NCI-H226 (cell line): ENCODE measurements around the gene WWC2.

Experiments used
- DNase-seq: peaks from one replicate; pipeline ENCODE4 v3.0.0-alpha.2; 2015

The WWC2 gene

GRCh38 chr4:183211533-183211932, 112.5 kb downstream of the WWC2 start:
- DNase-seq: no peak

DNA sequence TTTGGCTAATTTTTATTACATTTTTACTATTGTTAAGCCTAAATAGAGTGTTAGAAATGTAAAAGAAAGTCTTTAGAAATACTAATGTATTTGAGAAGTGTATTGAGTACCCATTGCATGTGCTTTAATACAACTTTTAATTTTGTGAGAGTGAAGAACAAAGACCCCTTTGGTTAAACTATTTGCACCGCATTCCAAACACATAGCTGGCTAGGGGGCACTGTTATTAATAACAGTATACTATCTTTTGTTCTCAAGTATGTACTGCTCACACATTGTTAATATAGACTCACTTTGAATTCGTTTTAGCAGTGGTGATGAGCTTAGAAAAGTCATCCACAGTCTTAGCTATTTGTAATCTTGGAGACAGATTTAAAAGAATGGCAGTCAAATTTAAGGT, 114.9 kb downstream of the WWC2 start:
- DNase-seq: no peak

DNA sequence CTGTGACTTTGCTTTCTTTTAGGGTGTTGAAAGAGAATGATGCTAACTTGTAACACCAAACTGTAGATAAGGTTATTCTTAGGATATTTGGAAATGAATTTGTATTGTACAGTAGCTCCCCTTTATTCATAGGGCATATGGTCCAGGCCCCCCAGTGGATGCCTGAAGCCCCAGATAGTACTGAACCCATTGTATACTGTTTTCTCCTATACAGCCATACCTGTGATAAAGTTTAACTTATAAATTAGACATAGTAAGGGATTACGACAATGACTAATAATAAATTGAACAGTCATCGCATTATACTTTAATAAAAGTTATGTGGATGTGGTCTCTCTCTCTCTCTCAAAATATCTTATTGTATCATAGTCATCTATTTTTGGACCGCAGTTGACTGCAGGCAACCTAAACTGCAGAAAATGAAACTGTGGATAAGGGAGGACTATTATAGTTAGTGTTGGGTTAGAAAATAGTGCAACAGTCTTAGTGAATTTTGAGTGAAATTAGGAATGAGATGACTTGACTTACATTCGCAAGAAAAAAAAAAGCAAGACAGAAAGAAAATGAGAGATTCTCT, 115.9 kb downstream of the WWC2 start:
- DNase-seq: no peak

DNA sequence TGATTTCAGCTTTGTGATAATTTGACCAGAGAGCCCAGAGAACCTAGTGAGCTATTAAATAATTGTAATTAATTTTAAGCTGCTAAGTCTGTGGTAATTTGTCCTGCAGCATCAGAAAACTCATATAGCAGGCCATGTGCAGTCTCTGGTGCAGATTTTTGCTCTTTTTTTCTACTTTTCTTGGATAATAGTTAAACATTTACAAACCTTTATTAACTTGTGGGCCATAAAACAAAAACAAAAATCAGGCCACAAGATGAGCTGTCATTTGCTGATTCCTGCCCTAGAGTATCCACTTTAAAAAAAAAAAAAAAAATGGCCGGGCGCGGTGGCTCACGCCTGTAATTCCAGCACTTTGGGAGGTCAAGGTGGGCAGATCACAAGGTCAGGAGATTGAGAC, 121.2 kb downstream of the WWC2 start:
- no peak for DNase-seq

- no peak for DNase-seq
Measured at GRCh38 chr4:183223053-183223452, 124.0 kb downstream of the WWC2 start.

DNA sequence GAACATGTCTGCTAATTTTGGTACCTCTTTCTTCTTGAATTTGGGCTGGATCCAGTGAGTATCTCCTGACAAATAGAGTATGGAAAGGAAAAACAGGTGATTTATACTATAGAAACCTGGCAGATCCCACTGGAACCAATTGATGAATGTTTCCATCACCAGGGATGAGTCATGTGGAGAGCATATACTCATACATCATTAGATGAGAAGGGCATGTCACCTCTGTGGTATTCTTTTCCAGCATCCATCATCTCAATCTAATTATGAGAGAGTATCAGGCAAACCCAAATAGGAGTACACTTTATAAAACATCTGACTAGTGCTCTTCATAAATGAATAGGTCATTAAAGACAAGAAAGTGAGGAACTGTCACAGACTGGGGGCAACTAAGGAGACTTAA, 130.3 kb downstream of the WWC2 start:
- peak; percentile 17 for DNase-seq

DNA sequence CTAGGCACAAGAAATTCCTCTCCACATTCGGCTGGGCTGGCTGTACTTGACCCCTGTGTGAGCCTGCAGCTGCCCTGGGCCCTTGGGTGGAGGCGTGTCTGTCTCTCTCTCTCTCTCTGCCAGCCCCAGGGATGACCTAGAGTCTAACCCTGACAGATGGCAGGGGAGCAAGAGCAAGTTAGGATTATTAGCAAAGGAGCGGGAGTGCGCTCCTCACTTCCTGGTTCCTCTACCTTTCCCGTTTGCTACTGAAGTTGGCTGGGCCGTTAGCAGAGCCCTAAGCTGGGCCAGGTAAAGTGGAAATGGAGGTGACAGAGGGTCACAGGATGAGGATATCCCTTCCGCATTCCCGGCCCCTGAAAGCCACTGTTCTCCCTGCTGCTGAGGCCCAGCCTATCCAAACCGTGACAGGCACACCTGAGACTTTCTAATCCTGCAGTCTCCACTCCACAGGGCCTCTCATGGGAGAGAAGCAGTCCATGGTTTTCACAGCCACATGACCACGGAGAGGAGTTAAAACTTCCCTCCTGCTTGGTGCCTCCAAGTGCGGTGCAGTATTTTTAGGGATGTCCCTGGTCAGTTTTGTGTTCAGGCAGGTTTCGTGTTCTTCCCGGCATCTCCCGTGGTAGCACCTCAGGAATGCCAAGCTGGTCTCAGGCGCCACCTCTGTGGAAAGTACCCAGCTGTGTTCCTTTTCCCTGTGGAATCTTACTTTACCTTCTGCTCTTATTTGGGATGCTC, 141.7 kb downstream of the WWC2 start:
- no peak for DNase-seq

- DNase-seq: no peak
Measured at GRCh38 chr4:183241322-183241640, 142.2 kb downstream of the WWC2 start.

GRCh38 chr4:183241721-183242151, 142.7 kb downstream of the WWC2 start:
- DNase-seq: no peak

DNA sequence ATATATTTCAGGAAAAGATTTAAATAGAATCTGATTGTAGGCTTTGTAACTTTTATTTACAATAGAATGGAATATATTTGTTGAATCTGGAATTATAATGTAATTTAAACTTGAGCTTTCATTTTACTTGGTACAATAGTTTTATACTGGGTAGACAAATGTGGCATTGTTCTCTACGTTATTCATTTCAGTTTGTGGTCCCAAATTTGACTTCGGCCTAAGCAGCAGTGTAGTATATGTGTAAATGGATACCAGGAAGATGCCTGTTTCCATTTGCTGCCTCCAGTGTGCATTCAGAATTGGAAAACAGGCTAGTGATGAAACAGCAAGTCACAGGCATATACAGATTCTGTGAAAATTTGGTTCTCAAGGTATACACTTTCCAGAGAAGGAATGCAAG, 143.2 kb downstream of the WWC2 start:
- DNase-seq: no peak

DNA sequence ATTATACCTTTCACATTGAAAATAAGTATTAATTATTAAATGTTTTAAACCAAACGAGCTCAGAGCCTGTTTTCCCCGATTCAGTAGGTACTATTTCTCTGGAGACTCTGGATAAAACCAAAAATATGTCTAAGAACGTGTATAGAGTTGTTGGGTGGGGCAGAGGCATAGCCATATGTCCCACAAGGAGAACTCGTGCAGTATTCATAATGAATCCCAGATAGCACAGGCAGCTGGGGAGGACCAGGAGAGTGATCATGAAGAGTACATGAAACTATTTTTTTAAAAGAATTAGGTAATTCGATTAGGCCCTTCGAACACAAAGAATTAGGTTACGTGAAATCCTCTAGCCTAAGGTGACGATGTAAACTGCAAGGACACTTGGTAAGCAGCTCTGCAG, 145.0 kb downstream of the WWC2 start:
- DNase-seq: no peak

DNA sequence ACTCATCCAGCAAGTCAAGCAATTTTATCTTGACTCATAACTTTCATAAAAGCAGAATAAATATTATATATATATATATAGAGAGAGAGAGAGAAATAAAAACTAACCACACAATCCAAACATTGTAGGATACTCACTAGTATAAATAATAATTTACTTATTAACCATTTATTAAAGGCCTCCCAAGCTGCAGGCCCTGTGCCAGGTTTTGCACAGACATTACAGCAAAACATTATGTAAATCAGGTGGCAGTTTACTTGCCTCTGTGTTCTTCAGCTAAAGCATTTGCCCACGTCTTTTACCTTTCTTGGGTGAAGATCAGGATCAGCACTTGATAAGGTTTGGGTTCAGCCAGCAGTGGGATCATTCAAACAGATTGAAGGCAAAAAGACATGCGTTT, 145.4 kb downstream of the WWC2 start:
- no peak for DNase-seq

GRCh38 chr4:183248201-183248600, 149.1 kb downstream of the WWC2 start:
- no peak for DNase-seq

DNA sequence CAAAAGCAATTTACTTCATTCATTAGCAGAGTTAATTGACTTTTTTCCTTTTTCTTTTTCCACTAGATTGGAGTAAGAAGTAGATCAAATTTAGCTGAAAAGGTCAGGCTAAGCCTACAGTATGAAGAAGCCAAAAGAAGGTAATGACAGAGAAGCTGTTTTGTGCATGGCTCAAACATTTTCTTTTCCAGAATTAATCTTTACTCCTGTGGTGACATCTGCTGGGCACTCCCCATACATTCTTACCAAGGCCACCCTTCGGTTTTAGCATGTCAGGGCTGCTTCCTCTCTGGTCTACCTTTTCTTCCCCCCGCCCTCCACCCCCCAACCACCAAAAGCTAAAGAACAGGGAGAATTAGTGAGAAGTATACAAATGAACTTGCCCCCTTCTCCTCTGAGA, 150.8 kb downstream of the WWC2 start:
- no peak for DNase-seq

DNA sequence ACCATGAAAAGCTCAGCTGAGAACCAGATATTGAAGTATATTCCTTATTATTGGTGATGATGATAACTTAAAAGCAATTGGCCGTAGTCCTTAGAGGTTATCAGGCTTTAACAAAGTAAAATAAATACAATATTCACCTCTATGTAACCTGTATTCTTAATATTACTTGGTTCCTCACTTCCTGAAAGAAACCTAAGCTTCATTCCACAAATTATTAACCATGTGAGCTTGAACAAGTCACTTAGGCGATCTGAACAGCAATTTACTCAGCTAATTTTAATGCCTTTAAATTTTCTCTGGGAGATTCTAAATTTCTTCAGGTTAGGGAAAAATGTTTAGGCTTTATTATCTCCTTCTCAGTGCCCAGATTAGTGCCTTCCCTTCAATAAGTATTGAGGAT, 151.8 kb downstream of the WWC2 start:
- DNase-seq: no peak

GRCh38 chr4:183252959-183253358, 153.9 kb downstream of the WWC2 start:
- DNase-seq: no peak

- DNase-seq: no peak
Measured at GRCh38 chr4:183253451-183253850, 154.4 kb downstream of the WWC2 start.

- DNase-seq: no peak
Measured at GRCh38 chr4:183254162-183254561, 155.1 kb downstream of the WWC2 start.

DNA sequence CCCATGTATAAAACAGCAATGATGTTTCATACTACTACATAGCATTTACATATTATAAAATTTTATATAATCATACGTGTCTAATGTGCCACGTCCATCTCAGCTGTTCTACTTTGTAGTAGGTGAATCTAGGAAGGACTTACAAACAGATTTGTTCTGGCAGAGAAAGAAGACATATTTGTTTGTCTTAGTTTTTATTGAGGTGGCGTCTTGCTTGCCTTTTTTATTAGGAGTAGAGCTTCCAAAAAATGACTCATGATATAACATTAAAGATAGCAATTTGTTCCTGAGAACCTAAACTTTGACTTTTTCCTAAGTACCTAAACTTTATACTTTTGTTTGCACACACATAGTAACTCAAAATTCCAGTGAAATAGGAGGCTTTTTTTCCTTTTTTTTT, 156.4 kb downstream of the WWC2 start:
- no peak for DNase-seq

GRCh38 chr4:183256343-183256742, 157.3 kb downstream of the WWC2 start:
- no peak for DNase-seq

DNA sequence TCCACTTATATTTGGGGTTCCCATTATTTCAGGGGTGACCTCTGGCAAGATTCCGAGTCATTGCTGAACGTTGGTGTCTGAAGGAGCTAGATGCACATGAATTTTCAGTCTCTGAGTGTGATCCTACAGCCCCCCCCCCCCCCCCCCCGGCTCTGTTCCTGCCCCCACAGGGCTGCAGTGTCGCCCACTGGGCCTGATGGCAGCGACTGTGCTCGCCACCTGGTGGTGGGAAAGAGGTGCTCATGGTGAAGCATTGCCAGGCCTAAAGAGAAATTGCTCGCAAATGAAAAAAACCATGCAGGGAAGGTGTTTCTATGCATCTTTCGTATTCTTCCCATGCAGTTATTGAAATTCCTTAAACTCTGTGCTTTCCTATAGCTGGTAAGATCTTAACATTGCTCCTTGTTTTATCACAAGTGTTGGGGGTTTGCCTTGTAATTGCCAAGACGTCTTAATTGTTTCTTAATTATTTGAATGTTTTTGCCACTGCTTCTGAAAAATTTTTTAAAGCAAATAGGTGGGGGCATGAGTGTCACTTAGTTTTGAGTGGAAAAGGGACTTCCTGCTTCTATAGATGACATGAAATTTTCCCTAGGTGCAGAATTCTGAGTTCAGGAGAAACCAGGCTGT, 157.8 kb downstream of the WWC2 start:
- peak; percentile 8 for DNase-seq

GRCh38 chr4:183257808-183258207, 158.8 kb downstream of the WWC2 start:
- no peak for DNase-seq

GRCh38 chr4:183260491-183261151, 161.6 kb downstream of the WWC2 start:
- DNase-seq: no peak
